Mesenteric fat pad (tissue), 1 donor: ENCODE measurements around the gene LDLRAD2. TPM values are rescaled to one million over a fixed set of nuclear protein-coding genes. Genes with fewer than 3 reads are reported as not detected.

ENCODE experiments used
- DNase-seq: peaks from one replicate; pipeline ENCODE4 v3.0.0-alpha.2; 2020; ENCODE audit warnings: low spot score
- total RNA-seq: library from RNA; stranded (reverse); fragmentation: NEBNext Ultra II Directional; extraction: Animal tissue kit (Norgen Biotek cat#: 25700); gene quantifications from one replicate; pipeline ENCODE4 v1.2.1, GENCODE V29; 2021
- donor health status: DM: yes; HTN: yes; CAD: no.

LDLRAD2 gene
- total RNA-seq, 1 donor from 2014 or later, result 0.35 TPM

DNA sequence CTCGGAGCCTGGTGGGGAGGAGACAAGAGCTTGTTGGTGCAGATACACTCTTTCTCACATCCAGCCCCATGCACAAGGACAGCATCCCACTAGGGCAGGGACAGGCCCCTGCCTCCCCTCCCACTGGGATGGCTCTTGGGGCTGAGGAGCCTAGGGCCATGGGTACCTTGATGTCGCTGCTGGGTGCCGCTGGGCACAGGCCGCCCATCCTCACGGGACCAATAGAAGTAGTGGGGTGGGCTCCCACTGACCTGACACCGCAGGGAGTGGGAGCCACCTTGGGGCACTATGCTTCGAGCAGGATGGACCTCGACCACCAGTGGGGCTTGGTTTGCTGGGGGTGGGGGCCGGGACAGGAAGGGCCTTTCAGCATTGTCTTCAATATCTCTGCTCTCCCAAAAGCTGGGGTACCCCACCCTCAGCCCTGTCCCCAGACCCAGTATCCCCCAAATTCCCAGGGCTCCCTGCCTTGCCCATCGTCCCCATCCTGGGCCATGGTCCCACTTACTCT, 47.7 kb downstream of the LDLRAD2 start:
- no peak for DNase-seq

DNA sequence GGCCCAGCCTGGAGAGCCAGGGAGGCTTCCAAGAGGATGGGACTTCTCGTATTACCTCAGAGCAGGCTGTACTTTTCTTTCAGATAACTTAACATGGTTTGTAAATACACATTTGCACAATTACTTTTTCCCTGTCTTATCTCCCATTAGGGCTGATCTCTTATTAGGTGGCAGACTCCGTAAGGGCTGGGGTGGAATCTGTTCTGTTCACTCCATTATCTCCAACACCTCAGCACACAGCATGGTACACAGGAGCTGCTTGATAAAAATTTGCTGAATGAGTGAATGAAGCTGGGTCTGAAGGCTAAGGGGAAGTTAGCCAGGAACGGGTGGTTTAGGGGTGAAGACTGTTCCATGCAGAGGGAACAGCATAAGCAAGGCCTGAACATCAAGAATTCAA, 48.9 kb downstream of the LDLRAD2 start:
- DNase-seq, result no peak

DNA sequence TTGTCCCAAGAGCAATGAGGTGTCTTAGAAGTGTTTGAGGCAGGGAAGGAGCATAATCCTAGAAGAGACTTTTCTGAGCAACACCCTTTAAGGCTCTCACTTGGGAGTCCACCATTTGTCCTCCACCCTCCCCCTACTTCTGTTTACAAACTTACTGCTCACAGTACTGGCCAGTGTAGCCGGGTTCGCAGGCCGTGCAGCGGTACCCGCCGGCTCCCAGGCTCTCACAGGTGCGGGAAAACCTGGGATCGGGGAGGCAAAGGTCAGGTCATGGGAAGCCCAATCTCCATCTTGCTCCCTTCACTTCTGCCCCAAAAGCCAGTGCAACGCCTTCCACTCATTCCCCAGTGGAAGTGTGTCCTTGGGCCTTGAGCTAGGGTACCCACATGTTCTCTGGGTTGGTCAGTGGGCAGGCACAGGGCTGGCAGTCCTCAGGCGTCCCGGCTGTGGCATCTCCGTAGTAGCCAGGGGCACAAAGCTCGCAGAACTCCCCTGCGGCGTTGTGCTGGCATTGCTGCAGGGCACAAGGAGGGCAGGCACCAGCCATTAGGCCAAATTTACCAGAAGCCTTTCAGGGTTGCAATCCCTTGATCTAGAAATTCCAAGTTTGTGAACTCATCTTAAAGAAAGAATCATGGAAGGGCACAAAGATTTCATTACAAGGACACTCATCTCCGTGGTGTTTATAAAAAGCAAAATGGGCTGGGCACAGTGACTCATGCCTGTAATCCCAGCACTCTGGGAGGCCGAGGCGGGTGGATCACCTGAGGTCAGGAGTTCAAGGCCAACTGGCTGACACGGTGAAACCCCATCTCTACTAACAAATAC, 49.8 kb downstream of the LDLRAD2 start:
- no peak for DNase-seq

DNA sequence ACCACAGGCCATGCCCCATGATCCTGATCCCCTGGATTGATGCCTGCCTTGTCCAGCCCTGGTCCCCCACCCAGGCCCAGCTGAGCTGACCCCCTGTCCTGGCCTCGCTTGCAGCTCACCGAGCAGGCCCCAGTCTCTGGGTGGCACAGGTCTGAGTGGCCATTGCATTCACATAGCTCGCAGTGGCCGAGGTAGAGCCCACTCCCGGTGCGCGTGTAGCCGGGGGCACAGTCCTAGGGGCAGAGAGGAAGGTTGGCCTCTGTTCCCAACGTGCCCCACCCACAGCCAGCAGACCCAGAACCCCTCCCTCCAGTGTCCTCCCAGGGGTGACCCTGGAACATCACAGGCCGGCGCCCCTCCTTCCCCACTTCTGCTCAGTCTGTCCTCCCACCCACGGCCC, 51.9 kb downstream of the LDLRAD2 start:
- DNase-seq, result no peak

DNA sequence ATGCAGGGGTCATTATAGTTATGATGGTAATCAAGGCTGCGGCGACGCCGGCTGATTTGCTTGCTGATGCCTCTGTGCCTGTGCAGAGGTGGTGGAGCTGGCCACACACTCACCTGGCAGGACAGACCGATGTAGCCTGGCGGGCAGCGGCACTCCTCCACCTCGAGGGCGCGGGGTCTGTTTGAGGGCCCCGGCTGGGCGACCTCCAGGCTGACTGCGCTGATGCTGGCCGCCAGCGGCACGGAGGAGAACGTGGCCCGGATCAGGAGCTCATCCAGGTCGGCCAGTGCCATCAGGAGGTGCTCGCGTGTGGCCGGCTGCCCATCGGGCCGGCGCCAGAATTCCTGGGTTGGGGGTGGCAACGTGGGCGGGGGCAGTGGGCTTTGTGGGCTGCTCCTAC, 52.7 kb downstream of the LDLRAD2 start:
- DNase-seq, result no peak

DNA sequence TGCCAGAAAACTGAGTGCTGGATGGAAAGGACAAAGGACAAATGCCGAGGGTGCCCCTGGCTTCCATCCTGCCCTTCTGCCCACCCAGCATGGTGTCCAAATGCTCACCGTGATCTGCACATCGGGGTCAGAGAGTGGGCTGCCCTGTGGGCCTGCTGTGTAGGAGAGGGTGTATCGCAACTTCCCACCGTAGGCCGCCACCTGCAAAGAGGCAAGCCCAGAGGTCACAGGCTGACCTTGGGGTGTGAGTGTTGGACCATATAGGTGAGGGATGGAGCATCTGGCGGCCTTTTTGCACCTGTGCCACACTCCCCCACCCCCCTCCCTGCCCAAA, 53.5 kb downstream of the LDLRAD2 start:
- DNase-seq, result no peak

DNA sequence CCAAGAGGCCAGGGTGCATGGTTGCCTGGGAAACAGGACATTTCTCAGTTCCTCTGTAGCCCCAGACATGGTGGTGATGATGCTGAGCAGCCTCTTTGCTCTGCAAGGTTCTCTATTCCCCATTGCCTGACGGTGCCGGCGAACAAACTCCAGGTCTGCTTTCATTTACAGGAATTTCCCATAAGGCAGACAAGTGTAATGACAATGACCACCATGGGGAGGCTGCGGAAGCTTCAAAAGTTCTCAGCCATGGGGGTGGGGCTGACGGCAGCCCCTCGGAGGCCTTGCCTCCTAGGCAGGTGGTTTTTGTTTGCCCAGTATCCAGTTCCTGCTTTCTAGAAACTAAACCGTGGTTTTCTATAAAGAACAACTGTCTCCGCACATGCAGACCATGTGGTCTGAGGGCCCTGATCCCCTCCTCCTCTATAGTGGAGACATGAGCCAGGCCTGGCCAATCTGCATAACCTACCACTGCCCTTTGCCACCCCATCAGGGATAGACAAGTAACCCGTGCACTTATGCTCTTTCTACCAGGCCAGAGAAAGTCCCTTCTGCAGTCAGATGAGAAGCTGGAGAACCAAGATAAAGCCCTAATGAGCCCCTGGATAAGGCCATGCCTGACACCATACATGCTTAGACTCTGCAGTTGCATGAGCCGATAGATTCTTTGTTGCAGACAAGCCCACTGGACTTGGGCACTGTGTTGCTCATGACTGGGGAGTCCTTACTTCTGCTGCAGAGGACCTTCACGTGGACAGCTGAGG, 54.1 kb downstream of the LDLRAD2 start:
- DNase-seq, result no peak

DNA sequence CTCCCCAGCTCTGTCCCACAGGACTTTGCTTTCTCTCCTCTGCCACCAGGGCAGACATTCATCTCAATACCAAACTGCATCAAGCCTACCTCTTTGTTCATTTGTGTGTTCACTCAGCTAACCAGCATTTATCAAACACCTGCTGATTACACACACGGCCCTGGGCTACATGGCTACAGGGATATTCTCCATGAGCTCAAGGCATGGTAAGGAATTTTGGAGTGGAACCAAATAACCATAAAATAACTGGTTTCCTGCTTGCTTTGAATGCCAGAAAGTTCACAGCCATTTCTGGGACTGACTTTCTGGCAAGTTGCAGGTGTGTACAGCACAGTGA, 54.6 kb downstream of the LDLRAD2 start:
- DNase-seq, result no peak

DNA sequence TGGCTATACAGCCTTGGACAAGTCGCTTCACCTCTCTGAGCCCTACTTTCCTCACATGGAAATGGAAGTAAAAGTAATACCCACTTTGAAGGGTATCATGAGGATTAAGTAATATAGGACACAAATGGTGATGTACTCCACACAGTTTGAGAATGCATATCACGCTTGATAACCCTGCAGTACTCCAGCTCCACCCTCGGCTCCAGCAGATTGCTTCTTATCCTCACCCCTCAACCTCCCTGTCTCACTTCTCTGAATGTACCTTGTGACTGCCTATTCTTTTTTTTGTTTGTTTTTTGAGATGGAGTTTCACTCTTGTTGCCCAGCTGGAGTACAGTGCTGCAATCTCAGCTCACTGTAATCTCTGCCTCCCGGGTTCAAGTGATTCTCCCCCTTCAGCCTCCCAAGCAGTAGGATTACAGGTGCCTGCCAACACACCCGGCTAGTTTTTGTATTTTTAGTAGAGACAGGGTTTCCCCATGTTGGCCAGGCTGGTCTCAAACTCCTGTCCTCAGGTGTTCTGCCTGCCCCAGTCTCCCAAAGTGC, 55.5 kb downstream of the LDLRAD2 start:
- DNase-seq, result no peak

DNA sequence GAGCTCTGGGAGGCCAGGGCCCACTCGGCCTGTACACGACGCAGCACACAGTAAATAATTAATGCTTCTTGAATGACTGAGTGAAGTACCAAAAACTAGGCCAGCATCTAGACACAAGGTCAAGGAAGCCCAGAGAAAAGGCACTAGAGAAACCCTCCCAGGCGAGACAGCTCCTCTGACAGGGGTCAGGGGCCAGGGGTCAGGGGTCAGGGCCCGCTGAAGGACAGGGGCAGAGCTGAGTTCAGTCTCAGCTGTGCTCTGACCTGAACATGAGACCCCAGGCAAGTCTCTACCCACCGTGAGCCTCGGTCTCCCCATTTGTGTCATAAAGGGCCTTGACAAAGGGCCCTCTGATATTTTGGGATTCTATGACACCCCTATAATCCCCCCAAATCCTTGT, 56.4 kb downstream of the LDLRAD2 start:
- no peak for DNase-seq

DNA sequence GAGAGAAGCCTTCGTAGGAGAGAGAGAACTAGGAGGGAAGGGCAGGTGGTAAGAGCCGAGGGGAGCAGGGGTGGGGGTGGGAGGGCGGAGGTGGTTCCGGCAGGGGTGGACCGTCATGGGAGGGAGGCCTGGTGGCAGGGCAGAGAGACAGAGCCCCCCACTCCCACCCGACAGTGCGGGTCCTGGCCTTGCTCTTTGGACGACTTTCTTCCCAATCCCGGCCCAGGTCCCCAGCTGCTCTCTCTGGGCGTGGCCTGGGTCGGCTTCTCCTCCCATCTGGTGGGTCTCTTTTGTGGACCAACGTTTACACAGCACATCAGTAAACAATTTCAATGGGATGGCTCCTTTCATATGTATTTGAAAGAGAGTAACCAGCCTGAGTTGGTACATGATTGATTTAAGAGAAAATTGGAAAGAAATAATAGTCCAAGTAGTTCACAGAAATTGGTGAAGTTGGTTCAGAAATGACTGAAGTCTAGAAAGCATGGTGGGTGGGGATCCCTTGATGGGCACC, 56.9 kb downstream of the LDLRAD2 start:
- DNase-seq, result no peak

DNA sequence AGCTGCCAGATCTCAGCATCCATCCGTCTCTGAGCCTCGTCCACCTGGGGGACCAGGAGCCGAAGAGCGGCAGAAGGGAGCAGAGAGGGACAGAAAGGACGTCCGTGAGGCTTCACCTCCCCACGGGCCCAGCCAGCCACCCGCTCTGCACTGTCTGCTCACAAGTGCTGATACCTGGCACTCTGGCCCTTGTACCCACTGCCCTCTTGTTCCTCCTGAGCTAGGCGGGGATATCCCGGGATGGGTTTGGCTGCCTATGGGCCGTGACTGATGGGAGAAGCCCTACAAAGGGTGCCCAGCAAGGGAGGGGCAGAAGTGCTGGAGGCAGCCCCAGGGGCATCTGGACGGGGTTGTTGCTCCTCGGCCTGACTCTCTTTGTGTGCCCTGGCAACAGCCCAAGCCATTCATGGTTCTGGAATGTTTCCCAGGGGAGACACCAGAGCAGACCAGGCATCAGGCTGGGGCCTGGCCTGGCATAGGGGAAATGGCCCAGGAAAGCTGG, 57.6 kb downstream of the LDLRAD2 start:
- no peak for DNase-seq

DNA sequence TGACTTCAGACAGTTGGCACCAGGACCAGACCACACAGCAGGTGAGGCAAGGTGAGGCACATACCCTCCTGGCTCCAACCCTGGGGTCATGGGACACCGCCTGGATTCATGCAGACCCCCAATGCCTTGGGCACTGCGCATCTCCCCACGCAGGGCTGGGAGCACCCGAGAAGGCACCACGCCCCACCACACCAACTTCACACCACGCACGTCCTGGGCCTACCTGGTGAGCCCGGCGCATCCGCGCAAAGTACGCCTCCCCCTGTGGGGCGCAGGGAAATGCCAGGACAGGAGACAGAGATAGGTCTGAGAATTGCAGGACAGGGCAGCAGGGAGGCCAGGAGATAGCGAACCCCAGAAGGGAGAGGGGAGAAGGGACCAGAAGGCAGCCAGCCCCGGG, 58.5 kb downstream of the LDLRAD2 start:
- no peak for DNase-seq

DNA sequence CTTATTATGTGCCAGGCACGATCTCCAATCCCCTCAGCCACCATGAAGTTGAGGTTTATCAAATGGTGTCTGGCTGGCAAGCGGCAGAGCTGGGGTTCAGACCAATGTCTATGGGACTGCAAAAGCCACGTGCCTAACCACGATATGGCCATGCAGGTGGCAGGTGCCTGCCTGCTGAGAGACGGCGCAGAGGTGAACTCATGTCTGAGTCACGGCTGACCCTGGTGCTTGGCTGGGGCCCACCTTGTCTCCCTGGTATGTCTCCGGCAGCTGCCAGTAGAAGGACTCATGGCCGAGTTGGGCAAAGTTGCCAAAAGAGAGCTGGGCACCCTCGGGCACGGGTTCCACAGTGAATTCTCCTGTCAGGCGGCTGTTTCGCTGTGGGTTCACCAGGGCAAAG, 59.9 kb downstream of the LDLRAD2 start:
- no peak for DNase-seq

DNA sequence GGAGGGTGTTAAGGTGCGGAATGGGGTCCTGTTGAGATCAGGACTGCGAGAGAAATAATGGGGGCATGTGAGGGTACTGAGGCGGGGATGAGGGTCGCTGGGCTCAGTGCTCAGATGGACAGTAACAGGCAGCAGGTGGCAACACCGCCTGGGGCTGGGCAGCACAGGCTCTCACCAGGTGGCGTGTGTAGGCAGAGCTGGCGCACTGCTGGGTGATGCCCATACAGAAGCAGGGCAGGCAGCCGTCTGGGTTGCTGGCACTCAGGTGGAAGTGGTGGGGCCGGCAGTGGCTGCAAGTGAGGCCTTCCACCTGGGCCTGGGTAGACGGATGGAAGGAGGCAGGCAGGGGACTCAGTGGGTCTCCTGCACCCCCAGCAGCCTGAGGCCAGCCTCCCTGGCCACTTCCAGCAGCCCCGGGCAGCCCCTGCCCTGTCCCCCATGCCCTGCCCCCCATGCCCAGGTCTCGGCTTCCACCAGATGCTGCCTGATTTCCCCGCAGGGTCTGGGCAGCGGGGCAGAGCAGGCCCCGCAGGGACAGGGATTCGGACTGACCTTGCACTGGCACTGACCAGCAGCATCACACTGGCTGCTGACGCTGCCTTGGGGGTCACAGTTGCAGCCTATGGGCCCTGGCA, 60.5 kb downstream of the LDLRAD2 start:
- no peak for DNase-seq

DNA sequence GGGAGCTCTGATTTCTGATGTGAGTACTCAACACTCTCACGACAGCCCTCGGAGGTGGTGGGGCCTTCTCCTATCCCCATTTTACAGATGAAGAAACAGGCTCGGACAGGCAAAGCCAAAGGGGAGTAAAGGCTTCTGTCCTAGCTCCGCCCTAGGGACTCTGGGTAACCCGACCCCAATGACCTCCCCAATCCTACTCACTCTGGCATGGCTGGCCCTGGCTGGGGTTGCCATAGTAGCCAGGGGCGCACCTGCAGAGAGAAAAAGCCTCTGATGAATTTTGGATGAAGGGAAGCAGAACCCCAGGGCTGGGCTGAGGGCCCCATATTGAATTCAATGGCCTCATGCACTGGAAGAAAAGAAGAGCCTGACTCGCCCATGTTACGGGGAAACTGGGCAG, 61.1 kb downstream of the LDLRAD2 start:
- DNase-seq, result no peak

DNA sequence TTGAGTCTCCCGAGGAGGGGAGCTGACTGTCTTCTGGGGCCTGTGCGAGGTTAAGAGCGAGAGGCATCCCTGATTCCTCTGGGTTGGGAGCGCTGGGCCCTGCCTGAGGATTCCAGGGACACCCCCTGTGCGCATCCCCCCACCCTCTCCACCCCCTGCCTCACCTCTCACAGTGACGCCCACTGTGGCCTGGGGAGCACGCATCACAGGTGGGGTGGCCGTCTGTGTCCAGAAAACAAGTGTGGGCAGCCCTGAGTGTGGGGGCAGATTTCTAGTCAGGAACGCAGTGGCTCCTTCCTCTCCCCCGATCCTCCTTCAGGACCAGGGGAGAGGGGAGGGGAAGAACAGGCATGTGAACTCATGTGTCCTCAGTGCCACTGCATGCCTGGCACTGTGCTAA, 61.7 kb downstream of the LDLRAD2 start:
- DNase-seq, result no peak

DNA sequence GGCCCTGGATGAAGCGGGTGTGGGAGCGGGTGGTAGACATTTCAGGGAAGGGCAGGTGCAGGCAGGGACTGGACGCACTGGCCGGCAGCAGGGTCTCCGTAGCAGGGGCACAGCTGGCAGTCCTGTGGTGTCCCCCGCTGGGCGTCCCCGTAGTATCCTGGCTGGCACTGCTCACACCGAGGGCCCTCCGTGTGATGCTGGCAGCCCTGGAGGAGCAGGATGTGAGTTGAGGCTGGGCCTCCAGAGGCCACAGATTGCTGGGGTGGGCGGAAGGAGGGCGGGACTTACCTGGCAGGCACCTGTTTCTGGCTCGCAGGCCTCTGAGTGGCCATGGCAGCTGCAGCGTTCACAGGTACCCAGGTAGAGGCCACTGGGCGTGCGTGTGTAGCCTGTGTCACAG, 62.3 kb downstream of the LDLRAD2 start:
- DNase-seq, result no peak
